HG02938 (cell line): ENCODE data around the gene KEL.

Experiments used
- ATAC-seq: cut with Tn5 transposase; IDR thresholded peaks from one replicate; pipeline ENCODE4 v1.9.1; 2021; ENCODE audit warnings: mild to moderate bottlenecking, moderate library complexity; ENCODE audit not compliant: unreplicated experiment

KEL gene

DNA sequence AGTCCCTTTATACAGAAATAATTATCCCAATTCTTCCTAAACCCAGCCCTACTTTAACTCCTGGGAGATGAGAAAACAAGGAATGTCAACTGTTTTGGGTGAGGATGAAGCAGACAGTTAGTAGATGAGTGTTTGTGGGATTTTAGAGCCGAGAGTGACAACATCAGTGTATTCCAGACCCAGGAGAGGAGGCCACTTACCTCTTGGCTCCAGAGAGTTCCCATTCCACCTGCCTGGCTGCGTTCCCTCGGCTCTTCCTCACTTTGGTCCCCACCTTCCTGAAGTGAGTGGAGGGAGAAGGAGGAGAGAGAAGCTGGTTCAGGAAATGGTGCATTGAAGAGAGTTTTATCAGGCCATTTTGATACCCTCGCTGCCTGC is 579 bp downstream of the KEL start:
- ATAC-seq = no peak

GRCh38 chr7:142960955-142961512 is 1.1 kb downstream of the KEL start:
- ATAC-seq = no peak

GRCh38 chr7:142959202-142959601 is 3.0 kb downstream of the KEL start:
- no peak for ATAC-seq

- no peak for ATAC-seq
These were observed 4.4 kb downstream of the KEL start for GRCh38 chr7:142957723-142958122.

- ATAC-seq = no peak
These were observed 5.1 kb downstream of the KEL start for GRCh38 chr7:142956951-142957623.

GRCh38 chr7:142954680-142955268 is 7.4 kb downstream of the KEL start:
- peak; percentile 87 for ATAC-seq

GRCh38 chr7:142950235-142950634 is 11.9 kb downstream of the KEL start:
- no peak for ATAC-seq

DNA sequence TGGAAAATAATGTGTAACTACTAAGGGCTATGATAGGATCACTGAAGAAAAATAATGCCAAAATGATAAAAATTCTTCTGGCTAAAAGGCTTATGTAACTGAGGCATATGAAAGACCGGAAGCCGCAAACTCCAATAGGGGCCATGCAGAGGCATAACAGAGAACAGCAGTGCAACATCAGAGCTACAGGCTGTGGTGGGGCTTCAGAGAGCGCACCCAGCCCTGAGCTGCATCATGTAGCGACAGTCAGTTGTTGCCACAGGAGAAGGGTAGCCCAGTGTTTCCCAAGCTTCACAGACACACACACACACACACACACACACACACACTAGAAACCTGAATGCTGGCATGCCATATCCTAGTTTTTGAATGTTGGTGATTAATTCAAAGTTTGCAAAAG is 13.6 kb downstream of the KEL start:
- no peak for ATAC-seq

- no peak for ATAC-seq
These were observed 17.2 kb downstream of the KEL start for GRCh38 chr7:142945001-142945400.

DNA sequence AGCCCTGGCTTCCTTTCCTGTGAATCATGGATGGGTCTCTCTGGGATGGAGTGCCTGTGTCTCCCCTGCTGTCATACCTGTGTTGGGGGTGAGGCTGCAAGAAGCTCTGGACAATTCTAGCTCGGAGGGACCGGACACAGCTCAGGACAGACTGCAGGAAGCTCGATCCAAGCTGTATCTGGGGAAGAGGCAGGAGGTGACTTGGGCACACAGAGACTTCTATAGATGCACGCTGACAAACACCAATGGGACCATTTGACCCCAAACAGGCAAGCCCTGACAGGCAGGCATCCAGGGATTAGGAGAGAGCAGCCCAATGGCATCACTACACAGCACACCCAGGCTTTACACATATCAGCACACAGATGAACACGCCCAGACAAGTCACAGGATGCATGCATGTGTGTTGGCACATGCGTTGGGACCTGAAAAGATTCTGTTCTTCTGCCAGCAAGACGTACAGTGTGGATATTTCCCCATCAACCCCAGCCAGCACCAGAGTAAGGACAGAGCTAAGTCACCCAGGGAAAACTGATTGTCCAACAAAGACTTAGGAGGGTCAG is 18.4 kb downstream of the KEL start:
- ATAC-seq = no peak

GRCh38 chr7:142942746-142943145 is 19.4 kb downstream of the KEL start:
- no peak for ATAC-seq

DNA sequence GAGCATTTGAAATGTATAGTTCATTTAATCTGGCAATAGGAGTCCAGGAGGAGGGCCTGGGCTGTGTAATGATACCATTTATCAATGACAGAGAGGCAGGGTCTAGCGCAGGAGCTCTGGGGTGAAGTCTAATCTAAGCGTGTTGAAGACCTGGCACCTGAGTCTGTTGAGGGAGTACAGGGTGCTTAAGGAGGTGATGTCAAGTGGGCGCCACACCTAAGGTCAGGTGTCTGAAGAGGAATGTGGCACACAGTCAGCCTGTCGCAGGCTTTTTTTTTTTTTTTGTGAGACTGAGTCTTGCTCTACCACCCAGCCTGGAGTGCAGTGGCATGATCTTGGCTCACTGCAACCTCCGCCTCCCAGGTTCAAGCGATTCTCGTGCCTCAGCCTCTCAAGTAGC is 20.6 kb downstream of the KEL start:
- no peak for ATAC-seq

GRCh38 chr7:142940966-142941535 is 21.1 kb downstream of the KEL start:
- ATAC-seq = no peak

- no peak for ATAC-seq
These were observed 22.8 kb downstream of the KEL start, which contains the start of gene LLCFC1 for GRCh38 chr7:142939226-142939910. LLCFC1 (plus strand) TSS chr7:142939484; CDS start chr7:142939622, 138 bp downstream.

GRCh38 chr7:142938611-142939010 is 23.6 kb downstream of the KEL start:
- ATAC-seq = no peak

DNA sequence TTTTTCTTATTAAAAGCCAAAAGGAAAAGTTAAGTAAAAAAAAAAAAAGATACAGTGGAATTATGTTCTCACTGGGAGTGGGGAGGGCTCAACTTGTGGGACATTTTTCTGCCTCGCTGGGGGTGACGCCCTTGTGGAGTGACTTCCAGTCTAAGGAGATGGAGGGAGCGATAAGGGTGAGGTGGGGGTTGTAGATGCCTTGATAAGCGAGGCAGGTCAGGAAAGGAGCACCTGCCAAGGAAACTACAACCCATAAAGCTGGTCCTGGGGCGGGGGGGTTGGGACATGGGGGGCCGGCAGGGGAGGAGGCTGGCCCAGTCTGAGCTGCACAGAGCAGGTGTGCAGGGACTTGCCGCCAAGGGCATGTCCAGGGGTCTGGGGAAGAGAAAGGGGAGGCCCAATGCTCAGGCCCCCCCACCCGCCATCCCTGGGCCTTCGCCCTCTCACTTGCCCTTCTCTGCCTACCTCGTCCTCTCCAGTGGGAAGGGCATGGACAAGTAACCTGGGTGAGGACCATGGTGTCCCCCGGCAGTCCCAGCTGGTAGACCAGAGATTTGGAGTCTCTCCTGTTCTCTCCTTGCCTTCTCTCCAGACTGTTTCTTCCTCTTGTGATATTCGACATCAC is 26.1 kb downstream of the KEL start:
- ATAC-seq = no peak

DNA sequence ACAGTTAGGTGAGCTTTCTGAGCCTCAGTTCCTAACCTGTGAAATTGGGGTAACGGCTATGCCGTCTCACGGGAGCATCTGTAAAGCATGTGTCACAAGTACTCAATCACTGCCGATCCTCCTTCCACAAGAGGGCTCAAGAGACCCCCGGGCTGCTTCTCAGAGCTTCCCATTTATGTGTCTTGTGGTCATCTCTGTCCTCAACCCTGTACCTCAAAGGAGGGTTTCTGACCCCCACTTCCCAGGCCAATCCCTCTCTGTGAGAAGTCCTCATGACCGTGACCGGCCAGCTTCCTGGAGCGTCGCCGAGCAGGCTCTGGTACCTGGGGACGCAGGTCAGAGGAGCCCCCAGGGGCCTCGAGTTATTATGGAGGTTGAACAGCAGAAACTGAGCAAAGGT is 28.1 kb downstream of the KEL start:
- ATAC-seq = no peak

GRCh38 chr7:142933624-142934023 is 28.5 kb downstream of the KEL start, which contains the start of gene TRPV5:
TRPV5 (minus strand) TSS chr7:142933746; CDS start chr7:142933459, 287 bp downstream.
- no peak for ATAC-seq

GRCh38 chr7:142933092-142933475 is 29.1 kb downstream of the KEL start:
- no peak for ATAC-seq

DNA sequence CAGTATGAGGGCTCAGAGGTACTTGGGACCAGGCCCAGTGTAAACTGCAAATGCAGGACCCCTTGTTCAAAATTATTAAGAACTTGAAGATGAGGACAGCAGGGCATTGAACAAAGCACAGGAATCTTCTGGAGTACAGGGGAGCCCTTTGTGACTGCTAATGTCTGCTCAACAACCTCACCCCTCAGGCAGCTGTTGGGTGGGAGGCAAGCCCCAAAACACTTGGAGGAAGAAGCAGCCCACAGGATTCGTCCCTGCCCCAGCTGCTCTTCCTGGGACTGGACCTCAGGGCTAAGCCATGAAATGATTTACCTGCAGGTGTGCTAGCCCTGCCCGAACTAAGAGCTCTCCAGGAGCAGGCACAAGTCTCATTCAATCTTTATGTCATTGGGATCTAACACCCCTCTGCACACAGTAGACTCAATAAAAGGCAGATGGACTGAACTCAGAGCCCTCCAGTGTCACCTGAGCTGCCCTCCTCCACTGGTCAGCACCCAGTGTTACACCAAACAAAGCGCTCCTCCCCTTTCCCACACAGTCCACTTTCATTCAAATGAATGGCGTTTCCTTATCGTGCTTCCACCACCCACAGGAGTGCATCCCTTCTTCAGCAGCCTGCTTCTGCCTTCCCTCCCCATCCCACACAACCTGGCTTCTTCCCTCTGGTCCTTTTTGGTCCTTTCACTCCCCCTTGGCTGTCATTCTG is 29.6 kb downstream of the KEL start:
- no peak for ATAC-seq
